Subcutaneous abdominal adipose tissue (tissue), 5 donors: ENCODE measurements around the gene SLC25A1.

Source experiments
- H3K27ac ChIP-seq: one replicate; pipeline ENCODE4 v1.7.0; 2013; ENCODE audit warnings: low read depth, mild to moderate bottlenecking, inconsistent platforms, low read length, moderate library complexity
- H3K27me3 ChIP-seq, 5 donors: one replicate each; pipeline ENCODE4 v1.7.0; 2013; ENCODE audit warnings: low read length in 5 of 5, inconsistent platforms in 1 of 5; ENCODE audit not compliant: control insufficient read depth in 5 of 5, insufficient read depth in 4 of 5
- H3K36me3 ChIP-seq, 5 donors: one replicate each; pipeline ENCODE4 v1.7.0; 2013; ENCODE audit warnings: low read length in 5 of 5; ENCODE audit not compliant: control insufficient read depth in 5 of 5, insufficient read depth in 5 of 5
- H3K4me1 ChIP-seq, 5 donors: one replicate each; pipeline ENCODE4 v1.7.0; 2013; ENCODE audit warnings: low read length in 5 of 5, mild to moderate bottlenecking in 3 of 5, moderate library complexity in 1 of 5; ENCODE audit not compliant: control insufficient read depth in 5 of 5, insufficient read depth in 5 of 5
- H3K4me3 ChIP-seq, 5 donors: one replicate each; pipeline ENCODE4 v1.7.0; 2013; ENCODE audit warnings: low read length in 5 of 5, low read depth in 1 of 5
- H3K9ac ChIP-seq, 5 donors: one replicate each; pipeline ENCODE4 v1.7.0; 2013; ENCODE audit warnings: low read length in 5 of 5, mild to moderate bottlenecking in 4 of 5, moderate library complexity in 3 of 5
- H3K9me3 ChIP-seq, 5 donors: one replicate each; pipeline ENCODE4 v1.7.0; 2013; ENCODE audit warnings: low read length in 5 of 5; ENCODE audit not compliant: control insufficient read depth in 5 of 5
- donor health status: healthy.
- donor health status: healthy.
- donor health status: healthy.
- donor health status: healthy.
- donor health status: healthy.

Gene SLC25A1

GRCh38 chr22:19149047-19149883 lies 29.3 kb downstream of the SLC25A1 start:
- H3K9me3 ChIP-seq, result peaks cover 0 to 5% (median 4%) of the 10 kb centered on the region in 5 donors
- peaks cover 31 to 53% (median 45%) of the 10 kb centered on the region in 5 donors for H3K27me3 ChIP-seq
- no peaks in the 10 kb centered on the region for H3K36me3 ChIP-seq
- H3K4me3 ChIP-seq, result peak overlapping the region in 2 of 5 donors; percentile 8 to 29
- no peak overlapping the region for H3K27ac ChIP-seq
- no peak overlapping the region for H3K9ac ChIP-seq
- peaks cover 0 to 10% (median 7%) of the 10 kb centered on the region in 5 donors for H3K4me1 ChIP-seq

GRCh38 chr22:19148417-19149046 lies 30.0 kb downstream of the SLC25A1 start:
- no peak overlapping the region for H3K4me3 ChIP-seq
- H3K27ac ChIP-seq, result no peak overlapping the region
- peaks cover 0 to 5% (median 4%) of the 10 kb centered on the region in 5 donors for H3K9me3 ChIP-seq
- H3K36me3 ChIP-seq, result no peaks in the 10 kb centered on the region
- H3K9ac ChIP-seq, result no peak overlapping the region
- peaks cover 5 to 18% (median 15%) of the 10 kb centered on the region in 5 donors for H3K4me1 ChIP-seq
- peaks cover 31 to 53% (median 45%) of the 10 kb centered on the region in 5 donors for H3K27me3 ChIP-seq

- Histone ChIP-seq H3K27me3 (peaks cover 31 to 44% (median 39%) of the 10 kb centered on the region in 5 donors), H3K9me3 (peaks cover 0 to 5% (median 4%) of the 10 kb centered on the region in 5 donors), H3K4me1 (peaks cover 5 to 21% (median 18%) of the 10 kb centered on the region in 5 donors), H3K27ac (no peak overlapping the region), H3K9ac (no peak overlapping the region), H3K36me3 (peaks cover 0 to 5% (median 4%) of the 10 kb centered on the region in 5 donors), H3K4me3 (no peak overlapping the region)
These were observed 31.2 kb downstream of the SLC25A1 start for GRCh38 chr22:19147195-19147780.

- Histone ChIP-seq H3K4me1 (peaks cover 5 to 21% (median 18%) of the 10 kb centered on the region in 5 donors), H3K36me3 (peaks cover 0 to 12% (median 11%) of the 10 kb centered on the region in 5 donors), H3K9me3 (peaks cover 0 to 2% (median under 1%) of the 10 kb centered on the region in 5 donors), H3K27ac (no peak overlapping the region), H3K4me3 (no peak overlapping the region), H3K9ac (no peak overlapping the region), H3K27me3 (peaks cover 25 to 36% (median 33%) of the 10 kb centered on the region in 5 donors)
These were observed 32.1 kb downstream of the SLC25A1 start for GRCh38 chr22:19146215-19146968.

GRCh38 chr22:19143967-19144400 lies 34.6 kb downstream of the SLC25A1 start:
- Histone ChIP-seq H3K9ac (peak overlapping the region; percentile 73 to 95 (median 84)), H3K4me3 (peak overlapping the region; percentile 83 to 96 (median 85)), H3K27ac (peak overlapping the region; percentile 80), H3K4me1 (peaks cover 5 to 15% (median 13%) of the 10 kb centered on the region in 5 donors), H3K36me3 (peaks cover 0 to 36% (median 35%) of the 10 kb centered on the region in 5 donors), H3K9me3 (no peaks in the 10 kb centered on the region), H3K27me3 (peaks cover 10 to 19% (median 18%) of the 10 kb centered on the region in 5 donors)

GRCh38 chr22:19143212-19143611 lies 35.3 kb downstream of the SLC25A1 start:
- H3K27me3 ChIP-seq, result peaks cover 3 to 11% (median 10%) of the 10 kb centered on the region in 5 donors
- H3K4me1 ChIP-seq, result peaks cover 5 to 13% (median 12%) of the 10 kb centered on the region in 5 donors
- H3K9me3 ChIP-seq, result no peaks in the 10 kb centered on the region
- H3K9ac ChIP-seq, result peak overlapping the region in 1 of 5 donors; percentile 95
- H3K4me3 ChIP-seq, result peak overlapping the region in 1 of 5 donors; percentile 83
- peaks cover 0 to 44% (median 43%) of the 10 kb centered on the region in 5 donors for H3K36me3 ChIP-seq
- no peak overlapping the region for H3K27ac ChIP-seq

GRCh38 chr22:19142394-19142793 lies 36.1 kb downstream of the SLC25A1 start:
- Histone ChIP-seq H3K36me3 (peaks cover 0 to 52% (median 51%) of the 10 kb centered on the region in 5 donors), H3K27me3 (peaks cover 0 to 3% (median 2%) of the 10 kb centered on the region in 5 donors), H3K9me3 (no peaks in the 10 kb centered on the region), H3K9ac (no peak overlapping the region), H3K4me1 (peaks cover 5 to 13% (median 12%) of the 10 kb centered on the region in 5 donors), H3K27ac (no peak overlapping the region), H3K4me3 (no peak overlapping the region)

- Histone ChIP-seq H3K9me3 (no peaks in the 10 kb centered on the region), H3K27ac (no peak overlapping the region), H3K4me1 (peaks cover 5 to 13% (median 12%) of the 10 kb centered on the region in 5 donors), H3K27me3 (no peaks in the 10 kb centered on the region), H3K9ac (no peak overlapping the region), H3K36me3 (peaks cover 0 to 73% (median 69%) of the 10 kb centered on the region in 5 donors), H3K4me3 (no peak overlapping the region)
These were observed 38.6 kb downstream of the SLC25A1 start for GRCh38 chr22:19139974-19140373.

- H3K36me3 ChIP-seq, result peaks cover 0 to 83% (median 79%) of the 10 kb centered on the region in 5 donors
- peaks cover 2 to 9% (median 8%) of the 10 kb centered on the region in 5 donors for H3K4me1 ChIP-seq
- no peaks in the 10 kb centered on the region for H3K9me3 ChIP-seq
- H3K27ac ChIP-seq, result no peak overlapping the region
- no peak overlapping the region for H3K9ac ChIP-seq
- H3K4me3 ChIP-seq, result no peak overlapping the region
- H3K27me3 ChIP-seq, result no peaks in the 10 kb centered on the region
These were observed 39.6 kb downstream of the SLC25A1 start for GRCh38 chr22:19139001-19139356.
